Ishikawa (cell line): ENCODE measurements around the gene BACH2.

Experiments
- CEBPB ChIP-seq: IDR thresholded peaks from 2 replicates; pipeline ENCODE4 v1.6.1; 2012
- EP300 ChIP-seq: IDR thresholded peaks from 2 replicates; pipeline ENCODE4 v1.6.1; 2012; ENCODE audit warnings: borderline replicate concordance
- FOXM1 ChIP-seq: IDR thresholded peaks from 2 replicates; pipeline ENCODE4 v1.6.1; 2012; ENCODE audit warnings: low read depth, borderline replicate concordance
- MAX ChIP-seq: IDR thresholded peaks from 2 replicates; pipeline ENCODE4 v1.6.1; 2012
- NFIC ChIP-seq: IDR thresholded peaks from 2 replicates; pipeline ENCODE4 v1.6.1; 2012
- RAD21 ChIP-seq: IDR thresholded peaks from 2 replicates; pipeline ENCODE4 v1.6.1; 2012; ENCODE audit warnings: low read depth
- REST ChIP-seq: IDR thresholded peaks from 2 replicates; pipeline ENCODE4 v1.6.1; 2012; ENCODE audit warnings: low read depth, mild to moderate bottlenecking
- TEAD4 ChIP-seq: IDR thresholded peaks from 2 replicates; pipeline ENCODE4 v1.6.1; 2012
- USF1 ChIP-seq: IDR thresholded peaks from 2 replicates; pipeline ENCODE4 v1.6.1; 2012
- YY1 ChIP-seq: IDR thresholded peaks from 2 replicates; pipeline ENCODE4 v1.6.1; 2012; ENCODE audit warnings: low read depth
- ZBTB7A ChIP-seq: IDR thresholded peaks from 2 replicates; pipeline ENCODE4 v1.6.1; 2012; ENCODE audit warnings: low read depth

- no peak for TF ChIP-seq REST
- no peak for TF ChIP-seq EP300
- no peak for TF ChIP-seq TEAD4
- no peak for TF ChIP-seq YY1
- no peak for TF ChIP-seq CEBPB
- TF ChIP-seq RAD21: no peak
- TF ChIP-seq MAX: no peak
- no peak for TF ChIP-seq NFIC
- TF ChIP-seq ZBTB7A: no peak
- TF ChIP-seq FOXM1: no peak
- no peak for TF ChIP-seq USF1
Observed at GRCh38 chr6:90272895-90273294, 23.7 kb downstream of the BACH2 start.
